ENCODE results near the gene OR52H1.

DNA sequence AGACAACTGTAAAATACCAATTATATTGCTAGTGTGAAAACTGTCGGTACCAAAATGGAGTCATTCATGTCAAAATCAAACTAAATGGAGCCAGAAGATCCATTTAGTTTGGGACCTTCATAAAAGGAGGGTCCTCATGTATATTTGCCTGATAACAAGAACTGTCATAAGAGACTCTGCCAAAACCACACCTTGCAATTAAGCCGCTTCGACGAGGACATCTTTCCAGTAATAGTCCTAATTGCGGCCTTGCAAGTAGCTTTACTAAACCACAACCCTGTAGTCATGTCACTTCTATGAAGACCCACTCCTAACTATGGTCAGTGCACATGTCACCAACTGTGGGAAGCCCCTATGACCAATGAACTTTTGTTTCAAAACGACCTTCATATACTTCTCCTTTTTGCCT is 47.9 kb downstream of the OR52H1 start:
- TF ChIP-seq POLR2A (IDR thresholded peaks at IDR 0.05; ENCODE audit: low read depth, low read length): no peak
- TF ChIP-seq POLR2AphosphoS5 (IDR thresholded peaks at IDR 0.05; ENCODE audit: low read depth, low read length): no peak
- no peak for TF ChIP-seq SPI1 (IDR thresholded peaks at IDR 0.05; ENCODE audit: low read depth, low read length)
- TF ChIP-seq PAX5 (IDR thresholded peaks at IDR 0.05; ENCODE audit: insufficient read depth, low read length, severe bottlenecking): no peak
